ENCODE measurements around the gene CCDC178.

DNA sequence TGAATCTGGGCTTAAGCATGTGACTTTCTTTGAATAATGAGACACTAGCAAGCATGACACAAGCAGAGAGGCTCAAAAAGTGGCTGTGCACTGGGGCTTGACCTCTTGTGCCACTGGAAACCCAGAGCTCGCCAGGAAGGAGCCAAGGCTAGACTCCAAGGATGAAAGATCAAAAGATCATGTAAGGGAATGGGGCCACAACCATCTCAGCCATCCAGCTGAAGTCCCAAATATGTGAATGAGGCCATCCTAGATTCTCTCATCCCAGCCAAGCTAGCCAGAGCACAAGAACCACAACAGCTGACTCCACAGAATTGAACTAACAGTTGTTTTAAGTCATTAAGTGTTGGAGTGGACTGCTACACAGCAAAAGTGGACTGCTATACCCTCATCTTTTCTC, 288.1 kb downstream of the CCDC178 start:
- TF ChIP-seq, protein P1, sequence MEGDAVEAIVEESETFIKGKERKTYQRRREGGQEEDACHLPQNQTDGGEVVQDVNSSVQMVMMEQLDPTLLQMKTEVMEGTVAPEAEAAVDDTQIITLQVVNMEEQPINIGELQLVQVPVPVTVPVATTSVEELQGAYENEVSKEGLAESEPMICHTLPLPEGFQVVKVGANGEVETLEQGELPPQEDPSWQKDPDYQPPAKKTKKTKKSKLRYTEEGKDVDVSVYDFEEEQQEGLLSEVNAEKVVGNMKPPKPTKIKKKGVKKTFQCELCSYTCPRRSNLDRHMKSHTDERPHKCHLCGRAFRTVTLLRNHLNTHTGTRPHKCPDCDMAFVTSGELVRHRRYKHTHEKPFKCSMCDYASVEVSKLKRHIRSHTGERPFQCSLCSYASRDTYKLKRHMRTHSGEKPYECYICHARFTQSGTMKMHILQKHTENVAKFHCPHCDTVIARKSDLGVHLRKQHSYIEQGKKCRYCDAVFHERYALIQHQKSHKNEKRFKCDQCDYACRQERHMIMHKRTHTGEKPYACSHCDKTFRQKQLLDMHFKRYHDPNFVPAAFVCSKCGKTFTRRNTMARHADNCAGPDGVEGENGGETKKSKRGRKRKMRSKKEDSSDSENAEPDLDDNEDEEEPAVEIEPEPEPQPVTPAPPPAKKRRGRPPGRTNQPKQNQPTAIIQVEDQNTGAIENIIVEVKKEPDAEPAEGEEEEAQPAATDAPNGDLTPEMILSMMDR (IDR thresholded peaks at IDR 0.05; ENCODE audit: poor library complexity) = no peak
- no peak for TF ChIP-seq EZH2phosphoT487 (IDR thresholded peaks at IDR 0.05; ENCODE audit: low read depth, severe bottlenecking, unreplicated experiment)
- TF ChIP-seq EZH2 (IDR thresholded peaks at IDR 0.05; ENCODE audit: borderline replicate concordance) = no peak
